Measurements from ENCODE around the gene SEPTIN8.
A peak's percentile ranks its signal among the peaks of the same experiment; 100 is the strongest.

The SEPTIN8 gene

DNA sequence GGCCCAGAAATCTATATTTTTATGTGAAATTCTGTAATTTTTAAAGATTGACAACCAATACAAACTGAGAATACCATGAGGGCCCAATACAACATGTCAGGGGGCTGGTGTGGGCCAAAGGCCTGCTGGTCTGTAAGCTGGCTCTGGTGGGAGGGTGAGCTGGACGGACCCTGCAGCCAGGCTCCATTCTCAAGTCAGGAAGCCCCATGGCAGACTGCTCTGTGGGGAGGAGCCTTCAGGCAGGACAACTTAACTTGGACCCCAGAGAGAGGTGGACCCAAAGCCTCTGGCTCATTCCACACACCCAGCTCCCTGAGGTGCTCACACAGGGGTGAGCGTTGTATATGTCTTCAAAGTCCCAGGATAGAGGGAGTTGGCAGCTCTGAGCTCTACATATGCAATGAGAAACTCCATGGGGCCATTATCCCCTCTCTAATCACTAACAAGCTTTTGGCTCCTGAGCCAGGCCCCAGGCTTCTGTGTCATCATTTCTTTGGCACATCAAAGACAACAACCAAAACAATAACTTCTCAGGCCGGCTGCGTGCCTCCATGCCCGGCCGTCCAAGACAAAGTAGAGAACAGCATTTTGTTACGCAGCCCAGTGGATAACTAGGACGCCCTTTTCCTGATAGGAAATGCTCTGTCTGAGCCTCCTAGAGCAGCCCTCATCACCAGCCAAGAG lies 6.4 kb downstream of the SEPTIN8 start:
- peaks cover 60% of the 10 kb centered on the region for H3K79me1 ChIP-seq (replicated peaks; ENCODE audit: low read length, poor library complexity, severe bottlenecking)
- H3K4ac ChIP-seq (ENCODE audit: low read depth in 1 of 2, low read length in 2 of 2) = peak overlapping the region in 1 of 2 experiments; percentile 30
- peaks cover 55% of the 10 kb centered on the region for H3K4me1 ChIP-seq (ENCODE audit: control insufficient read depth, insufficient read depth, low read depth, low read length)
- H2AK5ac ChIP-seq (ENCODE audit: low read length, severe bottlenecking) = peak overlapping the region; percentile 51
- H3K36me3 ChIP-seq (ENCODE audit: control insufficient read depth in 1 of 2, insufficient read depth in 2 of 2, low read depth in 1 of 2, low read length in 2 of 2) = peaks cover 0 to 31% of the 10 kb centered on the region in 2 experiments
- no peak overlapping the region for H3K9ac ChIP-seq (ENCODE audit: low read length)
- peak overlapping the region in 1 of 2 experiments; percentile 23 for H3K18ac ChIP-seq (ENCODE audit: low read depth in 1 of 2, low read length in 2 of 2)
- H3K27me3 ChIP-seq (ENCODE audit: control insufficient read depth in 1 of 2, insufficient read depth in 1 of 2, low read length in 2 of 2) = no peaks in the 10 kb centered on the region
- H4K91ac ChIP-seq (ENCODE audit: low read length) = no peak overlapping the region
- no peak overlapping the region for H3K23ac ChIP-seq (ENCODE audit: low read length in 2 of 2)
- H2BK12ac ChIP-seq (ENCODE audit: low read length in 2 of 2) = no peak overlapping the region
- H2BK5ac ChIP-seq (ENCODE audit: low read depth, low read length, poor library complexity, severe bottlenecking) = no peak overlapping the region
- no peak overlapping the region for H2AFZ ChIP-seq (ENCODE audit: low read depth, low read length)
- H3K4me2 ChIP-seq (ENCODE audit: low read length, poor library complexity, severe bottlenecking) = no peak overlapping the region
- no peak overlapping the region for H2BK15ac ChIP-seq (ENCODE audit: low read depth, poor library complexity, severe bottlenecking)
- no peak overlapping the region for H3K14ac ChIP-seq (ENCODE audit: low read length in 2 of 2)
- H2BK120ac ChIP-seq (ENCODE audit: low read depth, low read length) = peak overlapping the region; percentile 68
- H3K9me3 ChIP-seq (ENCODE audit: control insufficient read depth, low read length) = no peaks in the 10 kb centered on the region
- H3K27ac ChIP-seq (ENCODE audit: low read length, poor library complexity, severe bottlenecking) = no peak overlapping the region
- no peak overlapping the region for H3K4me3 ChIP-seq (ENCODE audit: insufficient read depth in 1 of 2, low read depth in 1 of 2, low read length in 2 of 2)
- no peak for DNase-seq
- no peak overlapping the region for H4K8ac ChIP-seq (ENCODE audit: low read length)
- WGBS = 96% methylated on average over 8 of the region's 8 CpGs

GRCh38 chr5:132768485-132768868 lies 8.6 kb downstream of the SEPTIN8 start:
- Histone ChIP-seq H4K8ac (ENCODE audit: low read length) (no peak overlapping the region), H3K4me3 (ENCODE audit: insufficient read depth in 1 of 2, low read depth in 1 of 2, low read length in 2 of 2) (no peak overlapping the region), H3K23ac (ENCODE audit: low read length in 2 of 2) (no peak overlapping the region), H2BK5ac (ENCODE audit: low read depth, low read length, poor library complexity, severe bottlenecking) (no peak overlapping the region), H2BK15ac (ENCODE audit: low read depth, poor library complexity, severe bottlenecking) (no peak overlapping the region), H3K27me3 (ENCODE audit: control insufficient read depth in 1 of 2, insufficient read depth in 1 of 2, low read length in 2 of 2) (no peaks in the 10 kb centered on the region), H3K9me3 (ENCODE audit: control insufficient read depth, low read length) (no peaks in the 10 kb centered on the region), H3K4me1 (ENCODE audit: control insufficient read depth, insufficient read depth, low read depth, low read length) (peaks cover 38% of the 10 kb centered on the region), H2BK120ac (ENCODE audit: low read depth, low read length) (no peak overlapping the region), H2BK12ac (ENCODE audit: low read length in 2 of 2) (peak overlapping the region in 1 of 2 experiments; percentile 45), H3K4me2 (ENCODE audit: low read length, poor library complexity, severe bottlenecking) (no peak overlapping the region), H3K27ac (ENCODE audit: low read length, poor library complexity, severe bottlenecking) (no peak overlapping the region), H3K9ac (ENCODE audit: low read length) (no peak overlapping the region), H3K18ac (ENCODE audit: low read depth in 1 of 2, low read length in 2 of 2) (peak overlapping the region in 1 of 2 experiments; percentile 65), H2AFZ (ENCODE audit: low read depth, low read length) (no peak overlapping the region), H3K4ac (ENCODE audit: low read depth in 1 of 2, low read length in 2 of 2) (peak overlapping the region in 1 of 2 experiments; percentile 32), H2AK5ac (ENCODE audit: low read length, severe bottlenecking) (no peak overlapping the region), H3K14ac (ENCODE audit: low read length in 2 of 2) (peak overlapping the region in 1 of 2 experiments; percentile 93), H3K36me3 (ENCODE audit: control insufficient read depth in 1 of 2, insufficient read depth in 2 of 2, low read depth in 1 of 2, low read length in 2 of 2) (peaks cover 17 to 43% of the 10 kb centered on the region in 2 experiments), H3K79me1 (replicated peaks; ENCODE audit: low read length, poor library complexity, severe bottlenecking) (peaks cover 53% of the 10 kb centered on the region), H4K91ac (ENCODE audit: low read length) (no peak overlapping the region)
- 98% methylated on average over 3 of the region's 3 CpGs for WGBS
- no peak for DNase-seq

- H3K79me1 ChIP-seq (replicated peaks; ENCODE audit: low read length, poor library complexity, severe bottlenecking) = peaks cover 40% of the 10 kb centered on the region
- peaks cover 26% of the 10 kb centered on the region for H3K4me1 ChIP-seq (ENCODE audit: control insufficient read depth, insufficient read depth, low read depth, low read length)
- H3K9me3 ChIP-seq (ENCODE audit: control insufficient read depth, low read length) = no peaks in the 10 kb centered on the region
- no peak overlapping the region for H3K14ac ChIP-seq (ENCODE audit: low read length in 2 of 2)
- H2BK5ac ChIP-seq (ENCODE audit: low read depth, low read length, poor library complexity, severe bottlenecking) = no peak overlapping the region
- peak overlapping the region; percentile 13 for H2AK5ac ChIP-seq (ENCODE audit: low read length, severe bottlenecking)
- H4K8ac ChIP-seq (ENCODE audit: low read length) = no peak overlapping the region
- H2BK120ac ChIP-seq (ENCODE audit: low read depth, low read length) = no peak overlapping the region
- peaks cover 30 to 46% of the 10 kb centered on the region in 2 experiments for H3K36me3 ChIP-seq (ENCODE audit: control insufficient read depth in 1 of 2, insufficient read depth in 2 of 2, low read depth in 1 of 2, low read length in 2 of 2)
- no peak for DNase-seq
- peak overlapping the region in 1 of 2 experiments; percentile 65 for H3K18ac ChIP-seq (ENCODE audit: low read depth in 1 of 2, low read length in 2 of 2)
- H3K4me2 ChIP-seq (ENCODE audit: low read length, poor library complexity, severe bottlenecking) = no peak overlapping the region
- 98% methylated on average over 2 of the region's 2 CpGs for WGBS
- no peaks in the 10 kb centered on the region for H3K27me3 ChIP-seq (ENCODE audit: control insufficient read depth in 1 of 2, insufficient read depth in 1 of 2, low read length in 2 of 2)
- H3K9ac ChIP-seq (ENCODE audit: low read length) = peak overlapping the region; percentile 40
- H2BK15ac ChIP-seq (ENCODE audit: low read depth, poor library complexity, severe bottlenecking) = no peak overlapping the region
- no peak overlapping the region for H2AFZ ChIP-seq (ENCODE audit: low read depth, low read length)
- H3K27ac ChIP-seq (ENCODE audit: low read length, poor library complexity, severe bottlenecking) = no peak overlapping the region
- no peak overlapping the region for H3K23ac ChIP-seq (ENCODE audit: low read length in 2 of 2)
- H4K91ac ChIP-seq (ENCODE audit: low read length) = no peak overlapping the region
- peak overlapping the region in 1 of 2 experiments; percentile 30 for H3K4ac ChIP-seq (ENCODE audit: low read depth in 1 of 2, low read length in 2 of 2)
- peak overlapping the region in 1 of 2 experiments; percentile 40 for H3K4me3 ChIP-seq (ENCODE audit: insufficient read depth in 1 of 2, low read depth in 1 of 2, low read length in 2 of 2)
- no peak overlapping the region for H2BK12ac ChIP-seq (ENCODE audit: low read length in 2 of 2)
Measured at GRCh38 chr5:132767150-132767549, 9.9 kb downstream of the SEPTIN8 start.

- H3K4me3 ChIP-seq (ENCODE audit: insufficient read depth in 1 of 2, low read depth in 1 of 2, low read length in 2 of 2) = no peak overlapping the region
- no peak overlapping the region for H3K9ac ChIP-seq (ENCODE audit: low read length)
- no peak overlapping the region for H3K4ac ChIP-seq (ENCODE audit: low read depth in 1 of 2, low read length in 2 of 2)
- no peaks in the 10 kb centered on the region for H3K9me3 ChIP-seq (ENCODE audit: control insufficient read depth, low read length)
- no peaks in the 10 kb centered on the region for H3K27me3 ChIP-seq (ENCODE audit: control insufficient read depth in 1 of 2, insufficient read depth in 1 of 2, low read length in 2 of 2)
- H3K4me1 ChIP-seq (ENCODE audit: control insufficient read depth, insufficient read depth, low read depth, low read length) = peaks cover 24% of the 10 kb centered on the region
- H2BK15ac ChIP-seq (ENCODE audit: low read depth, poor library complexity, severe bottlenecking) = no peak overlapping the region
- H2AK5ac ChIP-seq (ENCODE audit: low read length, severe bottlenecking) = no peak overlapping the region
- H3K27ac ChIP-seq (ENCODE audit: low read length, poor library complexity, severe bottlenecking) = no peak overlapping the region
- H3K18ac ChIP-seq (ENCODE audit: low read depth in 1 of 2, low read length in 2 of 2) = no peak overlapping the region
- WGBS = 100% methylated on average over 1 of the region's 1 CpG
- no peak overlapping the region for H3K23ac ChIP-seq (ENCODE audit: low read length in 2 of 2)
- no peak overlapping the region for H2BK5ac ChIP-seq (ENCODE audit: low read depth, low read length, poor library complexity, severe bottlenecking)
- H2AFZ ChIP-seq (ENCODE audit: low read depth, low read length) = no peak overlapping the region
- H3K14ac ChIP-seq (ENCODE audit: low read length in 2 of 2) = no peak overlapping the region
- no peak for DNase-seq
- peaks cover 38% of the 10 kb centered on the region for H3K79me1 ChIP-seq (replicated peaks; ENCODE audit: low read length, poor library complexity, severe bottlenecking)
- H2BK120ac ChIP-seq (ENCODE audit: low read depth, low read length) = no peak overlapping the region
- peak overlapping the region; percentile 13 for H4K8ac ChIP-seq (ENCODE audit: low read length)
- peak overlapping the region; percentile 18 for H4K91ac ChIP-seq (ENCODE audit: low read length)
- H3K4me2 ChIP-seq (ENCODE audit: low read length, poor library complexity, severe bottlenecking) = no peak overlapping the region
- H3K36me3 ChIP-seq (ENCODE audit: control insufficient read depth in 1 of 2, insufficient read depth in 2 of 2, low read depth in 1 of 2, low read length in 2 of 2) = peaks cover 34 to 50% of the 10 kb centered on the region in 2 experiments
- H2BK12ac ChIP-seq (ENCODE audit: low read length in 2 of 2) = no peak overlapping the region
Measured at GRCh38 chr5:132766806-132767055, 10.3 kb downstream of the SEPTIN8 start.

Data from mesenchymal stem cell (in vitro differentiated cells and primary cell).